Endothelial cell of umbilical vein (primary cell): ENCODE results near the gene LECT2. TPM values are rescaled to one million over a fixed set of nuclear protein-coding genes. Genes with fewer than 3 reads are reported as not detected.

Experiments used
- BruUV-seq: library from RNA; stranded (reverse); fragments of 400-500 nt; replicated peaks from 2 replicates; lab custom pipeline; 2021; lab: Mats Ljungman, UMichigan
- CTCF ChIA-PET: fragments of 300-600, 350-600 bp; sonication (Branson Sonifier 250); formaldehyde crosslinking; loops from one replicate; lab custom pipeline; 2021; ENCODE audit warnings: antibody characterized with exemption, inconsistent platforms; lab: Charles Lee
- POLR2A ChIA-PET: fragments of 300-600, 350-600 bp; sonication (Branson Sonifier 250); formaldehyde crosslinking; loops from one replicate; lab custom pipeline; 2021; ENCODE audit warnings: antibody characterized with exemption, inconsistent platforms; lab: Charles Lee
- DNase-seq: peaks from one replicate; pipeline ENCODE4 v3.0.0-alpha.2; 2011; ENCODE audit warnings: low read depth, low spot score
- FAIRE-seq: peaks from 2 replicates; lab custom pipeline; 2011; peaks lifted over from hg19 to GRCh38; lab: Jason Lieb, UNC
- H2AFZ ChIP-seq: 2 replicates; pipeline ENCODE4 v1.6.0; 2012; ENCODE audit warnings: low read depth, low read length, control low read depth, inconsistent platforms
- H3K27ac ChIP-seq: 2 replicates; pipeline ENCODE4 v1.5.1; 2011; ENCODE audit warnings: low read depth, mild to moderate bottlenecking, control low read depth, low read length, moderate library complexity; ENCODE audit not compliant: insufficient read depth
- H3K27me3 ChIP-seq, 2 experiments: 2 replicates each; pipeline versions ENCODE4 v1.6.0 to v1.6.1; 2011; ENCODE audit warnings: low read length in 2 of 2, mixed read lengths in 1 of 2; ENCODE audit not compliant: control insufficient read depth in 2 of 2, insufficient read depth in 2 of 2
- H3K36me3 ChIP-seq, 2 experiments: 2 replicates in 1 of 2; 3 replicates in 1 of 2; pipeline ENCODE4 v1.5.1; 2011; ENCODE audit warnings: low read length in 2 of 2, mild to moderate bottlenecking in 1 of 2, moderate library complexity in 1 of 2; ENCODE audit not compliant: control insufficient read depth in 2 of 2, insufficient read depth in 2 of 2; ENCODE audit errors: extremely low read depth in 1 of 2
- H3K4me1 ChIP-seq: 3 replicates; pipeline ENCODE4 v1.5.1; 2011; ENCODE audit warnings: mild to moderate bottlenecking, low read length; ENCODE audit not compliant: control insufficient read depth, insufficient read depth; ENCODE audit errors: extremely low read depth
- H3K4me2 ChIP-seq: 2 replicates; pipeline ENCODE4 v1.6.1; 2011; ENCODE audit warnings: low read length, control low read depth, mixed read lengths; ENCODE audit not compliant: insufficient read depth
- H3K4me3 ChIP-seq, 3 experiments: fragments of 200-600 bp in 1 of 3; sonication (generic), shearing (Covaris generic) in 1 of 3; replicated peaks in 1 of 3; 2 replicates each; pipeline ENCODE4 v1.5.1; 2011 to 2016; ENCODE audit warnings: control low read depth in 3 of 3, low read length in 3 of 3, mild to moderate bottlenecking in 2 of 3, inconsistent platforms in 1 of 3, low read depth in 1 of 3, moderate library complexity in 1 of 3; ENCODE audit not compliant: insufficient read depth in 1 of 3
- H3K79me2 ChIP-seq: 2 replicates; pipeline ENCODE4 v1.6.0; 2012; ENCODE audit warnings: low read length, inconsistent platforms; ENCODE audit not compliant: control insufficient read depth, insufficient read depth
- H3K9ac ChIP-seq: replicated peaks from 2 replicates; pipeline ENCODE3; 2011; ENCODE audit warnings: low read length, control low read depth; ENCODE audit not compliant: insufficient read depth; ENCODE audit errors: extremely low read depth
- H3K9me1 ChIP-seq: replicated peaks from 3 replicates; pipeline ENCODE4 v1.6.0; 2011; ENCODE audit warnings: mild to moderate bottlenecking, low read length; ENCODE audit not compliant: control insufficient read depth, insufficient read depth; ENCODE audit errors: extremely low read depth
- H3K9me3 ChIP-seq: replicated peaks from 2 replicates; pipeline ENCODE4 v1.5.1; 2012; ENCODE audit warnings: low read length, inconsistent platforms; ENCODE audit not compliant: control insufficient read depth, insufficient read depth
- H4K20me1 ChIP-seq: replicated peaks from 2 replicates; pipeline ENCODE3; 2011; ENCODE audit warnings: mild to moderate bottlenecking, low read length; ENCODE audit not compliant: control insufficient read depth, insufficient read depth; ENCODE audit errors: extremely low read depth
- EZH2 ChIP-seq: IDR thresholded peaks from 2 replicates; pipeline ENCODE4 v1.6.1; 2012; ENCODE audit warnings: borderline replicate concordance, low read depth, mild to moderate bottlenecking, moderate library complexity, low read length, inconsistent platforms; ENCODE audit not compliant: severe bottlenecking
- FOS ChIP-seq: IDR thresholded peaks from 2 replicates; pipeline ENCODE4 v1.6.1; 2011; ENCODE audit warnings: mild to moderate bottlenecking, low read length, moderate library complexity, borderline replicate concordance; ENCODE audit not compliant: insufficient read depth
- GATA2 ChIP-seq: IDR thresholded peaks from 2 replicates; pipeline ENCODE4 v1.7.0; 2011; ENCODE audit warnings: low read depth, mild to moderate bottlenecking, moderate library complexity, mixed read lengths, low read length; ENCODE audit not compliant: insufficient read length, insufficient read depth
- JUN ChIP-seq: IDR thresholded peaks from 2 replicates; pipeline ENCODE4 v1.6.1; 2011; ENCODE audit warnings: borderline replicate concordance, low read depth; ENCODE audit not compliant: insufficient read length, insufficient read depth
- MYC ChIP-seq: IDR thresholded peaks from one replicate; pipeline ENCODE4 v1.6.1; 2011; ENCODE audit warnings: mild to moderate bottlenecking, low read depth, low read length
- POLR2A ChIP-seq: IDR thresholded peaks from 2 replicates; pipeline ENCODE4 v1.6.1; 2012; ENCODE audit warnings: low read depth, mild to moderate bottlenecking, control low read depth, low read length
- POLR2AphosphoS5 ChIP-seq: IDR thresholded peaks from 2 replicates; pipeline ENCODE4 v1.6.1; 2012; ENCODE audit warnings: low read depth, mild to moderate bottlenecking, control low read depth, low read length, moderate library complexity; ENCODE audit not compliant: insufficient read depth
- dilution Hi-C: fragments of 300-500 bp; cut with MboI; formaldehyde crosslinking; loops from one replicate; pipeline ENCODE4 v1.15.0; 2019; ENCODE audit warnings: low sequenced_read_pairs; ENCODE audit not compliant: extremely low pct_ligation_motif_present
- intact Hi-C: fragments of 100-400 bp; cut with micrococcal nuclease; formaldehyde crosslinking; loops from one replicate; pipeline ENCODE4 v1.10.0; 2022
- polyA plus RNA-seq, 4 experiments: library from polyadenylated mRNA; depleted of rRNA in 3 of 4; stranded (reverse) in 3 of 4; unstranded in 1 of 4; fragments of >200 nt; gene quantifications; 2 replicates each; pipeline versions ENCODE4 v1.2.1 to v1.2.3, GENCODE V29; 2011 to 2012; ENCODE audit warnings: missing spikeins in 1 of 4
- total RNA-seq: library from RNA; stranded (reverse); gene quantifications from 2 replicates; pipeline ENCODE4 v1.2.3, GENCODE V29; 2021
- TF ChIP-seq, protein P1 (sequence below), 2 donors: IDR thresholded peaks; 1 replicate in 1 of 2; 2 replicates in 1 of 2; pipeline ENCODE4 v1.5.1; 2011; ENCODE audit warnings: low read length in 2 of 2, mild to moderate bottlenecking in 2 of 2, moderate library complexity in 2 of 2, control low read depth in 1 of 2, inconsistent platforms in 1 of 2, low read depth in 1 of 2; ENCODE audit not compliant: insufficient read depth in 1 of 2; ENCODE audit errors: extremely low read depth in 1 of 2
- TF ChIP-seq, protein P2 (sequence below): IDR thresholded peaks from 2 replicates; pipeline ENCODE4 v1.6.1; 2011; ENCODE audit not compliant: insufficient read depth, insufficient read length

Gene LECT2
- total and polyA plus RNA-seq, 2 donors (not counting 3 experiments of a cell fraction or from before 2014, with no cell fraction given) = not detected

DNA sequence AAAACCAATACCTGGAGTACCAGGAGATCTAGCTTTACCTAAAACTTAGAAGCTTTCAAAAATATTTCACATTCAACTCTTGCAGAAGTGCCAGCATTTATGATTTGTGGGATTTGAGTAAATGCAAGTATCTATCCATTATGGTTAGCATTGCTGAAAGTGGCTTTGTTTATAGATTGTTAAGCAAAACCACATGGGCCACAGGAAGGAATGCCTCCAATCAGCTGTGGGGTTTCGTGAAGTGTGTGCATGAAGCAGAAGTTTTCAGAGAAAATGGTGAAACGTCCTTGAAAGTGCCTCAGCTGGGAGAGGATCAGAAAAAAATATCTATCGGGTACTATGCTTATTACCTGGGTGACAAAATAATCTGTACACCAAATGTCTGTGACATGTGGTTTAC is 4.2 kb downstream of the LECT2 start:
- no TSS peak for BruUV-seq
- DNase-seq = no peak

More for the DNA sequence above, 4.2 kb downstream of the LECT2 start:
- TF ChIP-seq EZH2 = no peak
- no peak for TF ChIP-seq POLR2A
- TF ChIP-seq, protein P1, sequence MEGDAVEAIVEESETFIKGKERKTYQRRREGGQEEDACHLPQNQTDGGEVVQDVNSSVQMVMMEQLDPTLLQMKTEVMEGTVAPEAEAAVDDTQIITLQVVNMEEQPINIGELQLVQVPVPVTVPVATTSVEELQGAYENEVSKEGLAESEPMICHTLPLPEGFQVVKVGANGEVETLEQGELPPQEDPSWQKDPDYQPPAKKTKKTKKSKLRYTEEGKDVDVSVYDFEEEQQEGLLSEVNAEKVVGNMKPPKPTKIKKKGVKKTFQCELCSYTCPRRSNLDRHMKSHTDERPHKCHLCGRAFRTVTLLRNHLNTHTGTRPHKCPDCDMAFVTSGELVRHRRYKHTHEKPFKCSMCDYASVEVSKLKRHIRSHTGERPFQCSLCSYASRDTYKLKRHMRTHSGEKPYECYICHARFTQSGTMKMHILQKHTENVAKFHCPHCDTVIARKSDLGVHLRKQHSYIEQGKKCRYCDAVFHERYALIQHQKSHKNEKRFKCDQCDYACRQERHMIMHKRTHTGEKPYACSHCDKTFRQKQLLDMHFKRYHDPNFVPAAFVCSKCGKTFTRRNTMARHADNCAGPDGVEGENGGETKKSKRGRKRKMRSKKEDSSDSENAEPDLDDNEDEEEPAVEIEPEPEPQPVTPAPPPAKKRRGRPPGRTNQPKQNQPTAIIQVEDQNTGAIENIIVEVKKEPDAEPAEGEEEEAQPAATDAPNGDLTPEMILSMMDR (IDR thresholded peaks at IDR 0.05; ENCODE audit: extremely low read depth in 1 of 2, insufficient read depth in 1 of 2, low read depth in 1 of 2, low read length in 2 of 2) = no peak
- TF ChIP-seq GATA2 = no peak
- TF ChIP-seq JUN = no peak
- TF ChIP-seq FOS = no peak
- TF ChIP-seq, protein P2, sequence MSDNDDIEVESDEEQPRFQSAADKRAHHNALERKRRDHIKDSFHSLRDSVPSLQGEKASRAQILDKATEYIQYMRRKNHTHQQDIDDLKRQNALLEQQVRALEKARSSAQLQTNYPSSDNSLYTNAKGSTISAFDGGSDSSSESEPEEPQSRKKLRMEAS = no peak
- no peak for TF ChIP-seq POLR2AphosphoS5
- no peak for TF ChIP-seq MYC
- Histone ChIP-seq H3K79me2 (no peaks in the 10 kb centered on the region), H3K9me3 (no peaks in the 10 kb centered on the region), H3K4me2 (no peak overlapping the region), H3K4me1 (no peaks in the 10 kb centered on the region), H3K9me1 (no peaks in the 10 kb centered on the region), H3K36me3 (no peaks in the 10 kb centered on the region), H3K9ac (no peak overlapping the region), H2AFZ (no peak overlapping the region), H3K27me3 (peaks cover 2 to 10% of the 10 kb centered on the region in 2 experiments), H3K27ac (no peak overlapping the region), H4K20me1 (no peaks in the 10 kb centered on the region), H3K4me3 (no peak overlapping the region)
- dilution Hi-C loops = no loop called here
- ChIA-PET POLR2A (no interaction called here), CTCF (interaction anchor here (0.9 to 1.9 kb wide), 3 partner anchors 11 to 132 kb away, joined by 3 to 7 read pairs (median 5); no protein-coding TSS in a partner anchor)
- intact Hi-C loops = no loop called here
- FAIRE-seq = no peak
